T-cell (primary cell): Measurements from ENCODE around the gene LCP1. TPM values are rescaled to one million over a fixed set of nuclear protein-coding genes. Genes with fewer than 3 reads are reported as not detected.

Source experiments
- ATAC-seq, 4 experiments: fragments of 200-7000 bp in 3 of 4; fragments of 150-1000 bp in 1 of 4; cut with Tn5 transposase; replicated peaks in 1 of 4; 1 replicate in 3 of 4; 2 replicates in 1 of 4; pipeline ENCODE4 v1.10.0; 2021; ENCODE audit warnings: moderate library complexity in 3 of 4, mild to moderate bottlenecking in 2 of 4, moderate number of reproducible peaks in 1 of 4
- CTCF ChIA-PET, 2 donors: fragments of 300-600 bp; sonication (Branson Sonifier 250); formaldehyde crosslinking; loops; one replicate each; lab custom pipeline; 2022; ENCODE audit warnings: antibody characterized with exemption in 2 of 2; lab: Charles Lee
- POLR2A ChIA-PET, 2 donors: fragments of 300-600 bp; sonication (Branson Sonifier 250); formaldehyde crosslinking; loops; one replicate each; lab custom pipeline; 2022; ENCODE audit warnings: antibody characterized with exemption in 2 of 2; lab: Charles Lee
- DNase-seq, 35 experiments: peaks; one replicate each; pipeline versions ENCODE4 v3.0.0 to v3.0.0-alpha.2; 2013 to 2023
- H3K27ac ChIP-seq: one replicate; pipeline ENCODE4 v1.5.1; 2013; ENCODE audit warnings: low read length
- H3K27me3 ChIP-seq, 2 experiments: replicated peaks in 1 of 2; 1 replicate in 1 of 2; 2 replicates in 1 of 2; pipeline versions ENCODE4 v1.6.1 to v1.7.0; 2013; ENCODE audit warnings: low read length in 1 of 2, mixed read lengths in 1 of 2; ENCODE audit not compliant: control insufficient read depth in 2 of 2, insufficient read depth in 2 of 2; ENCODE audit errors: extremely low read depth in 1 of 2
- H3K36me3 ChIP-seq, 2 donors: 1 replicate in 1 of 2; 2 replicates in 1 of 2; pipeline versions ENCODE4 v1.6.1 to v1.7.0; 2013; ENCODE audit warnings: low read length in 1 of 2; ENCODE audit not compliant: control insufficient read depth in 2 of 2, insufficient read depth in 1 of 2; ENCODE audit errors: extremely low read depth in 1 of 2
- H3K4me1 ChIP-seq, 2 experiments: 1 replicate in 1 of 2; 2 replicates in 1 of 2; pipeline versions ENCODE4 v1.6.1 to v1.7.0; 2013; ENCODE audit warnings: low read length in 2 of 2, mixed read lengths in 1 of 2; ENCODE audit not compliant: insufficient read depth in 2 of 2, control insufficient read depth in 1 of 2; ENCODE audit errors: extremely low read depth in 1 of 2
- H3K4me3 ChIP-seq, 2 donors: 1 replicate in 1 of 2; 2 replicates in 1 of 2; pipeline versions ENCODE4 v1.5.1 to v1.7.0; 2013; ENCODE audit warnings: mild to moderate bottlenecking in 2 of 2, low read length in 1 of 2, moderate library complexity in 1 of 2; ENCODE audit not compliant: control insufficient read depth in 1 of 2; ENCODE audit errors: extremely low read depth in 1 of 2
- H3K9me3 ChIP-seq: 2 replicates; pipeline ENCODE4 v1.7.0; 2013
- H3K27ac Mint-ChIP-seq, 2 donors: one replicate each; pipeline ENCODE4 v1.8.0; 2020 to 2021; ENCODE audit warnings: mild to moderate bottlenecking in 2 of 2, mixed read lengths in 2 of 2
- H3K27me3 Mint-ChIP-seq, 2 donors: one replicate each; pipeline ENCODE4 v1.8.0; 2021 to 2022; ENCODE audit warnings: mixed read lengths in 2 of 2
- H3K36me3 Mint-ChIP-seq: one replicate; pipeline ENCODE4 v1.8.0; 2021; ENCODE audit warnings: mixed read lengths
- H3K4me1 Mint-ChIP-seq, 3 donors: one replicate each; pipeline ENCODE4 v1.8.0; 2020 to 2022; ENCODE audit warnings: mixed read lengths in 3 of 3, mild to moderate bottlenecking in 1 of 3
- H3K4me3 Mint-ChIP-seq, 3 donors: one replicate each; pipeline ENCODE4 v1.8.0; 2020 to 2022; ENCODE audit warnings: mild to moderate bottlenecking in 3 of 3, mixed read lengths in 3 of 3, moderate library complexity in 3 of 3
- H3K9me3 Mint-ChIP-seq, 3 donors: one replicate each; pipeline ENCODE4 v1.8.0; 2020 to 2022; ENCODE audit warnings: mixed read lengths in 3 of 3
- WGBS: methylation state at CpG from one replicate; pipeline ENCODE4 v1.1.5; 2013; ENCODE audit warnings: missing lambda C conversion rate; ENCODE audit not compliant: insufficient coverage; 5-methylcytosine and 5-hydroxymethylcytosine counted together
- total RNA-seq, 35 experiments: library from RNA in 6 of 35; stranded (reverse) in 6 of 35; fragments of 120-200 nt in 1 of 35; gene quantifications; one replicate each; pipeline versions ENCODE4 v1.2.1 to v1.2.4 and lab custom pipeline; 2013 to 2026

LCP1 gene
- total RNA-seq, 5 donors from 2014 or later (not counting 1 experiment from before 2014, with no cell fraction given) = 338 to 574 (median 413) TPM

- ChIA-PET POLR2A (interaction anchor here in 1 of 2 donors (1.0 kb wide), 1 partner anchor 19 kb away, joined by 3 read pairs; no protein-coding TSS in a partner anchor), CTCF (interaction anchor here in 1 of 2 donors (1.0 kb wide), 1 partner anchor 9 kb away, joined by 4 read pairs; no protein-coding TSS in a partner anchor)
- H3K4me1 Mint-ChIP-seq = peaks cover 39 to 54% (median 46%) of the 10 kb centered on the region in 3 donors
- peak overlapping the region; percentile 86 to 93 for H3K27ac Mint-ChIP-seq
- peak; percentile 49 to 87 (median 67) for DNase-seq
- Histone ChIP-seq H3K4me1 (peaks cover 31 to 33% of the 10 kb centered on the region in 2 experiments), H3K36me3 (no peaks in the 10 kb centered on the region), H3K27me3 (no peaks in the 10 kb centered on the region), H3K4me3 (peak overlapping the region in 1 of 2 donors; percentile 11), H3K9me3 (no peaks in the 10 kb centered on the region), H3K27ac (peak overlapping the region; percentile 83)
- no peaks in the 10 kb centered on the region for H3K36me3 Mint-ChIP-seq
- no peaks in the 10 kb centered on the region for H3K27me3 Mint-ChIP-seq
- ATAC-seq = peak; percentile 59 to 77 (median 72)
- no peaks in the 10 kb centered on the region for H3K9me3 Mint-ChIP-seq
- H3K4me3 Mint-ChIP-seq = peak overlapping the region; percentile 90 to 99 (median 94)
- 0% methylated on average over 4 of the region's 6 CpGs for WGBS
Observed at GRCh38 chr13:46184277-46184699, 2.3 kb upstream of the LCP1 start.

DNA sequence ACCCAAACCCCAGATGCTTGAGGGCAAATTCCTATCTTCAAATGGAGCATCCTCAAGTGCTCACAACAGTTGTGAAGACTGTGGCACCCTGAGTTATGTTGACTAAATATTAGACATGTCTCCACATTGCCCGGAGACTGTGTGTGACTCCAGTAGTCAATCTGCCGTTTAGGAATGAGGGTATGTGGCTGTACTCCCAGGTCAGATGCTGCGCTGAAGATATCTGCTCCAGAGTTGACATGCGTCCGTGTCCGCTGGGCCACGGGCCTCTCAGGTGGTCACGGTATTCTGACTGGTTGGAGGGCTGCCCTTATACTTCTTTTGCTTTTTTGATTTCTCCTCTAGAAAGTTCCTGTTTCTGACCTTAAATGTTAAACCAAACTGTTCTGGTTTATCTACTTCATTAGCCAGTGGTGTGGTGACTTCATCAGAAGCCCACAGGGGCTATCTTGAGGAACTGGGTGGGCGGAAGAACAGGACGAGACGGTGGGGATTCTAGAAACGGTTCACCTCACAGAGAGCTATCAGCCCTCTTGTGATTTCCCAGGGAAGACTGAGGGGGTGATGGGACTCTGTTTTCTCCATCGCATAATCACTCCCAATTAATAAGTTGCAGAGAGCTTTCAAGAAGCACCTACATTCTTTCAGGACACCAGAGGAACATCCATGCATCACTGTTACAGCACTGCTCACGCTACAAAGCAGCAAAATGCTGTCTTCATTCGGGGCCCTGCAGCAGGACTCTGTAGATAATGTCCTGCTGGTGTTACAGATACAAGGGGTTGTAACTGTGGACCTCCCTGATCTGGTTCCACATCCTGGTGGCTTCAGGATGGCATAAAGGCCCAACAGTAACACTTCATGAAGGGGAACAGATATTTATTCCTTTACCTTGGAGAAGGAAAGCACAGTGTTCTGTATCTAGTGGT, 1.3 kb upstream of the LCP1 start:
- Histone ChIP-seq H3K27me3 (no peaks in the 10 kb centered on the region), H3K4me1 (peaks cover 34 to 40% of the 10 kb centered on the region in 2 experiments), H3K27ac (peak overlapping the region; percentile 83), H3K36me3 (no peaks in the 10 kb centered on the region), H3K9me3 (no peaks in the 10 kb centered on the region), H3K4me3 (peak overlapping the region; percentile 10 to 11)
- Mint-ChIP-seq H3K36me3 (peaks cover under 1% of the 10 kb centered on the region), H3K27ac (peak overlapping the region; percentile 86 to 93), H3K4me1 (peaks cover 47 to 63% (median 54%) of the 10 kb centered on the region in 3 donors), H3K9me3 (no peaks in the 10 kb centered on the region), H3K27me3 (no peaks in the 10 kb centered on the region), H3K4me3 (peak overlapping the region; percentile 90 to 99 (median 94))
- ChIA-PET POLR2A (interaction anchor here in 1 of 2 donors (0.8 to 2.8 kb wide), 2 partner anchors 12 to 28 kb away, joined by 4 to 26 read pairs; no protein-coding TSS in a partner anchor), CTCF (interaction anchor here (0.9 to 6.6 kb wide), 7 partner anchors 11 to 138 kb away, joined by 3 to 54 read pairs (median 8); no protein-coding TSS in a partner anchor)
- 41% methylated on average over 5 of the region's 15 CpGs for WGBS
- no peak for ATAC-seq
- DNase-seq = no peak

- H3K27ac ChIP-seq = peak overlapping the region; percentile 83
- Mint-ChIP-seq H3K4me1 (peaks cover 55 to 65% (median 62%) of the 10 kb centered on the region in 3 donors), H3K27me3 (no peaks in the 10 kb centered on the region), H3K36me3 (peaks cover 7% of the 10 kb centered on the region), H3K27ac (peak overlapping the region; percentile 86 to 93), H3K9me3 (no peaks in the 10 kb centered on the region), H3K4me3 (peak overlapping the region; percentile 90 to 99 (median 94))
- peaks cover 38 to 47% of the 10 kb centered on the region in 2 experiments for H3K4me1 ChIP-seq
- no CpG with 5 or more reads among the region's 2 CpGs for WGBS
- H3K9me3 ChIP-seq = no peaks in the 10 kb centered on the region
- ChIA-PET CTCF (interaction anchor here (0.6 to 6.6 kb wide), 10 partner anchors 10 to 507 kb away, joined by 3 to 54 read pairs (median 6); no protein-coding TSS in a partner anchor), POLR2A (interaction anchor here (0.6 to 2.8 kb wide), 6 partner anchors 8 to 39 kb away, joined by 3 to 26 read pairs (median 10); no protein-coding TSS in a partner anchor)
- ATAC-seq = peak in 1 of 4 experiments; percentile 1
- no peaks in the 10 kb centered on the region for H3K27me3 ChIP-seq
- DNase-seq = no peak
- peak overlapping the region; percentile 78 to 99 for H3K4me3 ChIP-seq
- no peaks in the 10 kb centered on the region for H3K36me3 ChIP-seq
Observed at GRCh38 chr13:46182491-46182877, 507 bp upstream of the LCP1 start.

DNA sequence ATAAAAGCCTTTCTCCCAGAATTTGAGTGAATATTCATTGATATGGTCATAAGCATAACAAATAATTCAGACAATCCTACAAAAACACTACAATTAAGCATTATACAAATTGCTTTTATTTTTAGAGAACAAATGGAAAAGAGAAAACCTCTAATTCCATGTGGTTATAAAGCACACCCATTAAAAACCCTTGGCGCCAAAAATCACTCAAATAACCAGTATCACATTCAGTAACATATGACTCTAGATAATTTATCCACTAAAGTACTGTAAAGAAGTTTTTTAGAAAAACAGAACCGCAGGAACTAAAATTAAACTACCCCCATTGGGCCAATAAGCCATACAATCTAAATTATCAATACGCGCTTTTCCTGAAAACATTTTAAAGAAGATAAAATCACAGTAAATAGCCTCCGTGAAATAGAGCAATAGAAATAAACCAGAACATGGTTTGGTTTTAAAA, 569 bp downstream of the LCP1 start:
- H3K36me3 Mint-ChIP-seq = peaks cover 12% of the 10 kb centered on the region
- ChIA-PET POLR2A (interaction anchor here (0.9 to 2.8 kb wide), 6 partner anchors 10 to 38 kb away, joined by 3 to 26 read pairs (median 10); no protein-coding TSS in a partner anchor), CTCF (interaction anchor here in 1 of 2 donors (0.7 to 6.6 kb wide), 6 partner anchors 9 to 114 kb away, joined by 3 to 54 read pairs (median 8); no protein-coding TSS in a partner anchor)
- peaks cover 45 to 55% of the 10 kb centered on the region in 2 experiments for H3K4me1 ChIP-seq
- H3K27ac Mint-ChIP-seq = peak overlapping the region; percentile 86 to 93
- H3K4me1 Mint-ChIP-seq = peaks cover 64 to 76% (median 71%) of the 10 kb centered on the region in 3 donors
- no peak for DNase-seq
- no CpG with 5 or more reads among the region's 5 CpGs for WGBS
- H3K27me3 Mint-ChIP-seq = no peaks in the 10 kb centered on the region
- H3K36me3 ChIP-seq = no peaks in the 10 kb centered on the region
- H3K4me3 ChIP-seq = peak overlapping the region; percentile 78 to 99
- H3K27me3 ChIP-seq = no peaks in the 10 kb centered on the region
- ATAC-seq = no peak
- no peaks in the 10 kb centered on the region for H3K9me3 ChIP-seq
- peak overlapping the region; percentile 83 for H3K27ac ChIP-seq
- no peaks in the 10 kb centered on the region for H3K9me3 Mint-ChIP-seq
- H3K4me3 Mint-ChIP-seq = peak overlapping the region; percentile 90 to 99 (median 94)

DNA sequence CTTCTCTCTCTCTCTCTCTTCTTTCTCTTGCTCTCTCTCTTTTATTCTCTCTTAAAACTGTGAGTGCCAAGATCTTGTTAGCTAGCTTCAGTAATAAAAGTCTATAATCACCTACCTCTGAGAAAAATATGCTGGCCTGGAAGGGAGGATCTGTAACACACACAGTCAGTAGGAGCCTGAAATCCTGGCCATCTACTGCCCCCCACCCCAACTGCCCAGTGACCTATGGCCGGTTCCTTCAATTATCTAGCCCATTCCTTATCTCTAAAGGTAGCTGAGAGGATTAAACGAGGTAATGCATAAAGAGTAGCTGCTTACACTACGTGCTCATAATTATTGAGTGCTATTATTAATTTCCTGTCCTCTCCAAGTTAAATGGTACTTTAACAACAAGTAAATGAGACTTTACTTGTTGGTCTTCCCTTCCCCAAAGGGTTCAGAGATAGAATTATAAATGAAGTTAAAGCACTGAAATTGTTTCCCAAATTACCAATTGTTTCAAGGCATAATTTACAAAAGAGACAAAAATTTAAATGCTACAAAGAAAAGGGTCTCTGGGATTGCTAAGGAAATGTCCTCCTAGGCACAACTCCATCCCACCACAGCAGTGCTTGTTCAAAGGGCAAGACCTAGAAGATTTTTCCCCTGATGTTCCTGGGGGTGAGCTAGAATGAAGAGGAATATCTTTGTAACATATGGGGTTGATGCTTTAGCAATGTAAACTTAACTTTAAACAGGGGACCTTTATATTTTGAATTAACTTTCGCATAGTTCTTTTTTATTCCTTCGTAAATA, 1.8 kb downstream of the LCP1 start:
- peaks cover 12% of the 10 kb centered on the region for H3K36me3 Mint-ChIP-seq

More for the DNA sequence above, 1.8 kb downstream of the LCP1 start:
- peaks cover 72 to 85% (median 79%) of the 10 kb centered on the region in 3 donors for H3K4me1 Mint-ChIP-seq
- Histone ChIP-seq H3K36me3 (no peaks in the 10 kb centered on the region), H3K27me3 (no peaks in the 10 kb centered on the region), H3K4me1 (peaks cover 44 to 67% of the 10 kb centered on the region in 2 experiments), H3K4me3 (peak overlapping the region; percentile 78 to 99), H3K27ac (peak overlapping the region; percentile 83), H3K9me3 (no peaks in the 10 kb centered on the region)
- CTCF ChIA-PET = interaction anchor here (0.6 to 6.6 kb wide), 5 partner anchors 9 to 116 kb away, joined by 3 to 54 read pairs (median 3); no protein-coding TSS in a partner anchor
- ATAC-seq (no peak), DNase-seq (no peak)
- peak overlapping the region; percentile 90 to 99 (median 94) for H3K4me3 Mint-ChIP-seq
- H3K9me3 Mint-ChIP-seq = no peaks in the 10 kb centered on the region
- no CpG with 5 or more reads among the region's 5 CpGs for WGBS
- no peaks in the 10 kb centered on the region for H3K27me3 Mint-ChIP-seq
- POLR2A ChIA-PET = interaction anchor here (0.6 to 2.1 kb wide), 4 partner anchors 9 to 19 kb away, joined by 3 to 9 read pairs (median 4); no protein-coding TSS in a partner anchor
- peak overlapping the region; percentile 90 to 93 for H3K27ac Mint-ChIP-seq
